Measurements from ENCODE around the gene CCDC68.

The CCDC68 gene

DNA sequence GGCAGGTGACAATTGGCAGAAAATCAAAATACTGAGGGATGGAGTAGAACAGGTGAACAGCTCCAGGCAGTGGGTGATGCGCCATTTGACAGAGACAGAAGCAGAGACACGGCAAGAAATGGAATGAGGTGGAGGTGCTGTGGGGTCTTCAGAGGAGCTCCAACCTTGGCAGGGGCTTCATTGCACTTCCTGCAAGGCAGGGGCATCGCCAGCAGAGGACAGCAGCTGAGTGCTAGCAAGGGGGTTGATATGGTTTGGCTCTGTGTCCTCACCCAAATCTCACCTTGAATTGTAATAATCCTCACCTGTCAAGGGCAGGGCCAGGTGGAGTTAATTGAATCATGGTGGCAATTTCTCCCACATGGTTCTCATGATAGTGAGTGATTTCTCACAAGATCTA, 42.8 kb downstream of the CCDC68 start:
- no peak for DNase-seq (ENCODE audit: low read depth)

DNA sequence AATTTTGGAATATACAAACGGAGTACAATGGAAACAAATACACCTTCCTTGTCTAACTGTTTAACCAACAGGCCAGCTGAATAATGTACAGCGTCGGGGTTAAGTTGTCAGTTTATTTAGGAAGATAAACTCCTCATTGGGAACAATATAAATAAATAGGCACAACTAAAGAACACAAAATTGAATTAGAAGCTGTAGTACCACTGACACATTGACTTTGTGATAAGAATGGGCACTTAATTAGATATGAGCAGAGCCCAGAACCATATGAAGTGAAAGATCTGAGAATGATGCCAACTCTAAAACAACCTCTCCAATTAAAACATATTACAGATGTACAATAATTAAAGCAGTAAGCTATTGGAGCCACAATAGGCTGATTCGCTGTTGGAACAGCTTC, 44.4 kb downstream of the CCDC68 start:
- DNase-seq (ENCODE audit: low read depth): no peak

DNA sequence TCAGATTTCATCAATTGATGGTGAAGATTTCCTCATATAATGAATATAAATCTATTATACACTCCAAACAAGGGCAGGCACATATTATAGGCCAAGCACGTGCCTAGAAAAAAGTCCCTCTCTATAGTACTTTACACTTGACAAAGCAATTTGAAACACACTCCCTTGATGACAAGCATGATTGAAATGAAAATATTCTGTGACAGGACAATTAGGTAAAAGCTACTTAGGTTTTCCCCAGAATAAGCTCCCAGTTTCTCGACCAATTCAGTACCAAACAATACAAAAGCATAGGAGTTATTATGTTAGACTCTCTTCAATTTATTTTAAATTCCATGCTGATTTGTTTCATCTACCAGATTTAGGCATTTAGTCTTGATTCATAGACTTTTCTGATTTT, 47.7 kb downstream of the CCDC68 start:
- DNase-seq (ENCODE audit: low read depth): no peak

GRCh38 chr18:54910161-54910919, 48.9 kb downstream of the CCDC68 start:
- DNase-seq (ENCODE audit: low read depth): no peak

DNA sequence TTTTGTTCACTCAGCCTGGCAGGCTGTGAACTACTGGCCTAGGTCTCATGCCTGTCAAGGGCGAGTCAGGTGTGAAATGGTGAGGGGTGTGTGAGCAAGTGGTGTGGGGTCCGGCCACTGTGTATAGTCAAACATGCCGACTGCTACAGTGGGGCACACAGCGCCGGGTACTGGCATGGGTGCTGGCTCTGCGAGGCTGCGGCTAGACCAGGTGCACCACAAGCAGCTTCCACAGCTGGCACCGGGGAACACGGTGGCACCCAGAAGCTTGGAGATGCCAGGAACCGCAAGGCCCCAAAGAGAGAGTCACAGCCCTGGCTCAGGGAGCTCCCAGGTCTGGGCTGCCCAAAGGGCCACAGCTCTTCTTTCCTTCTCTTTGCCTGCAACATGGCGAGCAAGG, 49.7 kb downstream of the CCDC68 start:
- no peak for DNase-seq (ENCODE audit: low read depth)

DNA sequence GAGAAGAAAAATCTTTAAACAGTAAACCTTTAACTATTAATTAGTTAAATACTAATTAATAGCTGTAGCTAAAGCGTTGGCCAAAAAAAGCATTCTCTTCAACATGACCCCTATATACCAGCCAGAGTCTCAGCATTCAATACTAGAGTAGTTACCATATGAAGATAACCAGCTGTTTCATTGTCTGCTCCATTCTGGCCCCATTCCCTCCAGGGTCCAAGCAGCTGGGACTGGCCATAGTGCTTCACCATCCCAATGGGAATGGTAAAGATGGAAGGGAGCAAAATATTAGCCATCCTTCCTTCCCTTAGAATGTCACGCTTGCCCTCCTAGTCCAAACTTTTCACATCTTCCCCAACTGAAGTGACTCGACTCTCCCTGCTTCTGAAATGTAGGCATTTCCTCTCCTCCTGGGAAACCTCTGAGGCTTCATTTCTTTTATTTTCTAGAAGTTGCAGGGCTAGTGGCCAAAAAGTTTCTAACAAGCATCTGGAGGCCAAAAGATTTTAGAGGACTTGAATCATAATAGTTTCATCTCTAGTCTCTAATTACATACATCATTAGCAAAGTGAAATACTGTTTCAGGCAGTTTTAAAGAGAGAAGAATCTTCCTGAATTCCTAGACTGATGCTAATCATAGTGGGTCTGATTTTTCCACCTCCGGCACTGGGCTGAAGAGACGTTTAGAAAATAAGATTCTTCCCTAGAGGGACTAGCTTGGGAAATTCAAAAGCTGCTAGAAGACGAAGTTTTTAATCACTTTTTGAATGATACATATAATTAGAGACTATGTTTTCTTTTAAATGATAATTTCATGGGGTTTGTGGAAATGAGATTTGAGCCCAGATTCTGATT, 52.7 kb downstream of the CCDC68 start:
- DNase-seq (ENCODE audit: low read depth): no peak

DNA sequence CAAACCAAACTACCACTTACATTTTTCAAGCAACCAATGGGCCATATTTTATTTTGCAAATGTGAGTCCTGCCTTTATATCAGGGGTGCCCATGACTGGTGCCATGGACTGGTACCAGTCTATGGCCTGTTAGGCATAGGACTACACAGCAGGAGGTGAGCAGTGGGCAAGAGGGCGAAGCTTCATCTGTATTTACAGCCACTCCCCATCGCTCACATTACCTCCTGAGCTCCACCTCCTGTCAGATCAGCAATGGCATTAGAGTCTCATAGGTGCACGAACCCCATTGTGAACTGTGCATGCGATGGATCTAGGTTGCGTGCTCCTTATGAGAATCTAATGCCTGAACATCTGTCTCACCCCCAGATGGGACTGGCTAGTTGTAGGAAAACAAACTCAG, 53.6 kb downstream of the CCDC68 start:
- DNase-seq (ENCODE audit: low read depth): no peak

DNA sequence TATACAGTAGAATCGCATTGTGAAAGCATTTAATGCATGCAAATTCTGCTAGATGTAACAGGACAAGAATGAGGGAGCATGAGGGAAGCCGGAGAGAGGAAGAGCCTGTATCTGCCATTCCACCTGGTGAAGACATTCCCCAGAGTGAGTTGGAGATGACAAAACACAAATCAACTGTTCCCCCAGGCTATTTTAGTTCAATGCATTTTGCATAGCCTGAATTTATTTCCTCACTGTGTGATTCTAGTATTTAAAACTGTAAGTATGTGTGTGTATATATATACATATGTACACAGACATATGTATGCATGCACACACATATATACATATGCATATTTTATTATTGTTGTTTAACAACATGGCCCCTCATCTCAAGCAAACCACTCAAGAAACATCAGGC, 54.7 kb downstream of the CCDC68 start:
- DNase-seq (ENCODE audit: low read depth): no peak

DNA sequence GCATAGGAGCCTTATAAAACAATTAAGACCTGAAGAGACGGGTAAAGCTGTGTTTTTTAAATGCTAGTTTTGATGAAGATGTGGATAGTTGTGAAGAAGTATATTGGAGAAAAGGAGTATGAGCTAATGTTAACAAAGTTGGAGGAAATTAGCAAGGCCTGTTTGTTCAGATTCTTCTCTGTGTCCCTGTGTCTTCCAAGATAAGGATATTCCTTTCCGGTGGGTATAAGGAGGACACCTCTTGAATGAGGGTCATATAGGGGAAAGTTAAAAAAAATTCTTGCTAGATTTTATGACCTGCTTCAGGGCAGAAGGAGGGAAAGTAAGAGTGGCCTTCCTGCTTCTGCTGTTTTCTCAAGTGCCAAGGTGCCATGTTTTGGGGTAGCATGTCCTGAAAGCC, 59.0 kb downstream of the CCDC68 start:
- no peak for DNase-seq (ENCODE audit: low read depth)

- no peak for DNase-seq (ENCODE audit: low read depth)
These were observed 59.8 kb downstream of the CCDC68 start for GRCh38 chr18:54899500-54899899.

- peak; percentile 53 for DNase-seq (ENCODE audit: low read depth)
These were observed 70.3 kb downstream of the CCDC68 start for GRCh38 chr18:54888933-54889332.

DNA sequence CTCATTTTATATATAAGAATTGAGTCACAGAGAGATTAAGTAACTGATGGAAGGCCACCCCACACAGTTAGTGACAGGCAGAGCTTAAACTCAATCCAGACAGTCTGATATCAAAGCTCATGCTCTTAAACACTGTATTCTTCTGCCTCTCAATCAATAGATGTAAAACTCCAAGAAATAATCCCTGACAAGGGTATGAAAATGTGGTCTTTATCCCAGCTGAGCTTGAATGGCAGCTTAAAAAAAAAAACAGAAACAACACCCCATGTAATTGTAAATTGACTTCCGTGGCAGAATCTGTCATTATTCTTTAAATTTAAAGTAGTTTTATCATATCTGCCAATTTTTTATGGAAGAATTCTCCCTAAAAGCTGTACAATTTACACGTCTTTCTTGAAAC, 70.9 kb downstream of the CCDC68 start:
- DNase-seq (ENCODE audit: low read depth): no peak

DNA sequence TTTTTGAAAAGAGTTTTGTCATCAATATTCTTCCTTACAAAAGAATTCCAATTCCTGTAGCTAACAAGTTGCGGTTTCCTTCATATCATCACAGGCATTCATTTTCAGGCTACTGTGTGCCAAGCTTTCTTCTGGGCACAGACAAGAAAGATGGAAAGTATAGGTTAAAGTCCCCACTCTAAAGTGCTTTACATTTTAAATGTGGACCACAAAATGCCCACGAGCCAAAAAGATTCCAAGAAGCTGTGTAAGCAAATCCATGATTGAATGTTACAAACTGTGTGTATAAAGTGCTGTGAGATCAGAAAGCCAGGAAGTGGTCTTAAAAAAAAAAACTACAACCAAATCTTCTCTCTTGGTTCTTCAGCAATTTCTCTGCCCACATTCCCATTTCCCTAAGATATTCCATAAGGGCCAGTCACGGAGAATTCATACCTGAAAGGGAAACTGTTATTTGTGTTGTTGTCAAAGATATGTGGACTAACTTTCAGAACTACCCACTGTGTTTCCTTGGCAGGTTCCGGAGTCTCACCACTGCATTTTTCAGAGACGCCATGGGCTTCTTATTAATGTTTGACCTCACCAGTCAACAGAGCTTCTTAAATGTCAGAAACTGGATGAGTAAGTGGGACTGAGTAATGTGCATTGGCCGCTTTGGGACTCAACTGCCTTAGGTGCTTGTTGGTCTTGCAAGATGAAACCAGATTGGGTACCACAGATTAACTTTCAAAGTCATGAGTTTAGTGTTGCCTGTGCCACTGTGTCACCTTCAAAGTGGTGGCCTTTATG, 75.3 kb downstream of the CCDC68 start:
- DNase-seq (ENCODE audit: low read depth): peak; percentile 9

- no peak for DNase-seq (ENCODE audit: low read depth)
These were observed 76.9 kb downstream of the CCDC68 start for GRCh38 chr18:54882318-54882717.

GRCh38 chr18:54881229-54881768, 78.0 kb downstream of the CCDC68 start:
- DNase-seq (ENCODE audit: low read depth): no peak

DNA sequence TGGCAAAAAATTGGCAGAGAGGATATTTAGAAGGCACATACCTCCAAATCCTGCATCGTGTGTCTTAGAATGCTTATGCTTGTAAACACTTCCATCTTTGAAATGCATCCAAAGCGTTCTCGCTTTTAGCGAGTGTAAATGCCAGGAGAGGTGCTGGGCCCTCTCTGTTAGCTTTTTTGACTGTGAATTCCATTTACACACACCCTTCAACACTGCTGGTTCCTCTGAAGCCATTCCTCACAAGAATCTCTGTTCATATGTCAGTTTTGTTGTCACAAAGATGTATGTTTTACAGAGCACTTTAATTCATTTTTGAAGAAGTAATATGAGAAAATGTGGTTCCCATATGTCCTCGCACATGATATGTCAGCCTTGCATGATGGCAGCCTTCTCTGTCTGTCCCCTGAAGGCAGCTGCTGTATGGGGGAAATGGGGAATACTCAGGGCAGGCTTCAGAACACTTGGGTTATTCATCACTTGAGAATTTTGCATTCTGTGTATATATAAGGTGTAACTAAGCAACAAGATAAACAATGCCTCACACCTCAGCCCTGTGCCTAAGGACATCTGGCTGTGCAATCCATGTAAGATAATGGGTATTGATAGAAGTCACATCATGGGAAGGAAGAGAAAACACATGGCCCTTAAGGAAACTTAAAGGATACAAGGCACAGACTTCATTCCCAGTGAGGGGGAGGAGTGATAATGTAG, 78.7 kb downstream of the CCDC68 start:
- peak; percentile 35 for DNase-seq (ENCODE audit: low read depth)

- DNase-seq (ENCODE audit: low read depth): no peak
These were observed 79.6 kb downstream of the CCDC68 start for GRCh38 chr18:54879691-54880090.

DNA sequence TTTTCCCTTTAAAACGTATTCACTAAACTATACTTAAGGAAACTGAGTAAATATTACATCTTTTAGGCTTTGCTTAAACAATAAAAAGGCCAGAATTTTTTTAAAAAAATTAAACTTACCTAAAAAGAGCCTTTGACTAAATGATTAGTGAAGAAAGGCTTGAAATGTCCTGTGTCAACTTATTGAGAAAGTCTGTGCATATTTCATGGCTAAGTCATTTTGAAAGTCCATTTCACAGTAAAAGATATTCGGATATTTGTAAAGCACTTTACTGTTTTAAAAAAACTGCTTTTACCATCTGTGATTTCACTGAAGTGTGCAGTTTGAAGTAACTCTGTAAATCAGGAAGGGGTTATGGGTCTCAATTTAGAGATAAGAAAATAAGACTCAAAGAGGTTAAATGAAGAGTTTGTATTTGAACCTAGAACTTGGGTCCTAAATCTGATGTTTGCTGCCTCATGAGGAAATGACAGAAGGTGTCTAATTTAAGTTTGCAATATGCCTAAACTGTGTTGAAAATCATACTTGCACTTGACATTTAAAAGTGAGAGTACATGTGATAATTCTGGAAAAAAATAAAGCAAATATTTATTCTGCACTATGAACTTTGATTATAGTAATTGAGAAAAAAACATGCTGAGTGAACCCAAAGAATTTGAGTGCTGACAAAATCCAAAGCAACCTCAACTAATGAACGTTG, 80.5 kb downstream of the CCDC68 start:
- no peak for DNase-seq (ENCODE audit: low read depth)

DNA sequence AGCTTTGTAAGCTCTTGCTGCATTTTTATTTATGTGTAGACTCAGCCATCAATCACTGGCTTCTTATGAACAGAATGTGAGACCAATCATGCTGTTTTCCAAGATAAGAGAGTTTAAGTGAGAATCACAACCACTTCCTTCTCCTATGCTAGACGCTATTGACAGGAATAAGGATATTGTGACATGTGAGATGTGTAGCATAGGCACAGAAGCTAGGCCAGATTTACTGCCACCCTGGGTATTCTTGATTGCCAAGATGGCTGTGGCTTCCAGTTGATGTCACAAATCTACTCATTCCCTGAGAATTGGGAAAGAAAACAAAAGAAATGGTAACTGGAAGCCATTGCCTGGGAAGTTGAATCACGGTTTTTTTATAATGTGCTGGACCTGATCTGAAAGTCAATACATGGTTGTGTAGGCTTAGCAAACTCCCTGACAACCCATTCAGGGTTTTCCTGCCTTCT, 81.1 kb downstream of the CCDC68 start:
- peak; percentile 3 for DNase-seq (ENCODE audit: low read depth)

DNA sequence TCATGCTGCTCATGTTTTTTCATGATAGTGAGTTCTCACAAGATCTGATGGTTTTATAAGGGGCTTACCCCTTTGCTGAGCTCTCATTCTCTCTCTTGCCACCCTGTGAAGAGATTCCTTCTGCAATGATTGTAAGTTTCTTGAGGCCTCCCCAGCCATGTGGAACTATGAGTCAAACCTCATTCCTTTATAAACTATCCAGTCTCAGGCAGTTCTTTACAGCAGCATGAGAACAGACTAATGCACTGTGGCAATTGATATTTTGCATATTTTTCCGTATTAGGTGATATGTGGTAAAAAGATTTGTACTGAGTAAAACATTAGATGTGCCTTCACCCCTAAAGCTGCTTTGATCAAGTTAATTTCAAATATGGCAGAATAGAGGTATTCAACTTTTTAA, 82.2 kb downstream of the CCDC68 start:
- no peak for DNase-seq (ENCODE audit: low read depth)

DNA sequence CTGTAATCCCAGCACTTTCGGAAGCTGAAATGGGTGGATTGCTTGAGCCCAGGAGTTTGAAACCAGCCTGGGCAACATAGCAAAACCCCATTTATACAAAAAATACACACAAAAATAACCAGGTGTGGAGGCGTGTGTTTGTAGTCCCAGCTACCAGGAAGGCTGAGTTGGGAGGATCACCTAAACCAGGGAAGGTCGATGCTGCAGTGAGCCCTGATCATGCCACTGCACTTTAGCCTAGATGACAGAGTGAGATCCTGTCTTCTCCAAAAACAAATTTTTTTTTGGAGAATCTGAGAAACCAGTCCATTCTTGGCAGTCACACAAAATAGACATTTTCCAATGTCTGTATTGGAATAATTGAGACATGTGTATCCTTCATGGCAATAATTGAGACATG, 84.2 kb downstream of the CCDC68 start:
- DNase-seq (ENCODE audit: low read depth): no peak
